IPS DF 6.9 (cell line): ENCODE data around the gene ARPC3.
"Not testable (repeated sequence)": the region's sequence is repeated elsewhere in the genome, so short reads cannot be mapped to it uniquely, and the experiment has no call there.

Experiments
- DNase-seq: peaks from one replicate; pipeline ENCODE4 v3.0.0-alpha.2; 2013; ENCODE audit warnings: low read depth, low spot score
- H3K27ac ChIP-seq: one replicate; pipeline ENCODE4 v1.5.1; 2013; ENCODE audit warnings: low read length, control low read depth
- H3K27me3 ChIP-seq: 2 replicates; pipeline ENCODE4 v1.6.1; 2013; ENCODE audit warnings: mild to moderate bottlenecking, low read length; ENCODE audit not compliant: control insufficient read depth, insufficient read depth
- H3K36me3 ChIP-seq: 2 replicates; pipeline ENCODE4 v1.6.1; 2013; ENCODE audit warnings: low read length; ENCODE audit not compliant: control insufficient read depth, insufficient read depth
- H3K4me1 ChIP-seq: 2 replicates; pipeline ENCODE4 v1.6.1; 2013; ENCODE audit warnings: low read length; ENCODE audit not compliant: control insufficient read depth, insufficient read depth
- H3K4me3 ChIP-seq: 2 replicates; pipeline ENCODE4 v1.5.1; 2013; ENCODE audit warnings: mild to moderate bottlenecking, low read length
- H3K9me3 ChIP-seq: 2 replicates; pipeline ENCODE4 v1.6.1; 2013; ENCODE audit warnings: low read length, inconsistent platforms; ENCODE audit not compliant: control insufficient read depth, insufficient read depth
- WGBS: extraction: QIAGEN DNeasy Blood & Tissue Kit; methylation state at CpG from one replicate; pipeline ENCODE4 v1.1.7; 2013; ENCODE audit warnings: mixed read lengths, missing lambda C conversion rate; ENCODE audit not compliant: insufficient read length, insufficient coverage; 5-methylcytosine and 5-hydroxymethylcytosine counted together

Gene ARPC3

GRCh38 chr12:110453569-110454296, 3.6 kb upstream of the ARPC3 start:
- H3K27me3 ChIP-seq = no peaks in the 10 kb centered on the region
- H3K9me3 ChIP-seq = no peaks in the 10 kb centered on the region
- no peaks in the 10 kb centered on the region for H3K4me1 ChIP-seq

DNA sequence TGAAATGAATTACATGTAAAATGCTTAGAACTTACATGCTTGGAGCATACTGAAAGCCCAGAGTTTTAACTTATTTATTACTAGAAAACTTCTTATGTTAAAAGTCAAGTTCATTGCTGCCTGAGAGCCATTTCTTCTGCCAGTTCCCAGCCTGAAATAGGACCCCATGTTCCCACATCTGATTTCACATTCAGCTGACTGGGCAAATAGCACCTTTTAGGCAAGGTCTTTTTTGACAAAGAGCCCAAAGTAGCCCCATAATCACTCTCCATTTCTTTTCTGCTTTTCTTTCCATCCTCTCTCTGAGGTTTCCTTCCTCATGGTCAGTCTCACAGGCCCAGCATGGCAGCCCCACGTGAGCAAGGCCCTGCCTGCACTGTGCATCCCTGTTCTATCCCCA, 1.1 kb upstream of the ARPC3 start:
- Histone ChIP-seq H3K9me3 (no peaks in the 10 kb centered on the region), H3K4me3 (no peak overlapping the region), H3K36me3 (peaks cover 4% of the 10 kb centered on the region; the same call in 1 of the 2 replicates), H3K27ac (no peak overlapping the region), H3K4me1 (no peaks in the 10 kb centered on the region), H3K27me3 (no peaks in the 10 kb centered on the region)
- no CpG with 5 or more reads among the region's 1 CpG for WGBS
- DNase-seq = no peak

More at GRCh38 chr12:110453569-110454296, 3.6 kb upstream of the ARPC3 start:
- H3K36me3 ChIP-seq = peaks cover 5% of the 10 kb centered on the region; the same call in 1 of the 2 replicates
- no peak for DNase-seq
- H3K27ac ChIP-seq = no peak overlapping the region
- H3K4me3 ChIP-seq = no peak overlapping the region
- no CpG with 5 or more reads among the region's 4 CpGs for WGBS

GRCh38 chr12:110444455-110444854, 5.7 kb downstream of the ARPC3 start:
- no peaks in the 10 kb centered on the region for H3K9me3 ChIP-seq
- no peak for DNase-seq
- H3K4me1 ChIP-seq = no peaks in the 10 kb centered on the region
- H3K27ac ChIP-seq = no peak overlapping the region
- no peaks in the 10 kb centered on the region for H3K27me3 ChIP-seq
- WGBS = no CpG with 5 or more reads among the region's 3 CpGs
- H3K36me3 ChIP-seq = 0 out of 2 replicates have a peak, but pooled peaks cover 2% of the 10 kb centered on the region
- H3K4me3 ChIP-seq = no peak overlapping the region

- Histone ChIP-seq H3K36me3 (peaks cover 2% of the 10 kb centered on the region; the same call in 1 of the 2 replicates), H3K4me1 (no peaks in the 10 kb centered on the region), H3K4me3 (no peak overlapping the region), H3K27me3 (no peaks in the 10 kb centered on the region), H3K27ac (no peak overlapping the region), H3K9me3 (no peaks in the 10 kb centered on the region)
- WGBS = no CpG with 5 or more reads among the region's 2 CpGs
- no peak for DNase-seq
Measured at GRCh38 chr12:110436231-110436630, 13.9 kb downstream of the ARPC3 start.

- Histone ChIP-seq H3K4me1 (no peaks in the 10 kb centered on the region; the same call in 1 of the 2 replicates), H3K36me3 (peaks cover 2% of the 10 kb centered on the region; the same call in 1 of the 2 replicates), H3K9me3 (no peaks in the 10 kb centered on the region), H3K27me3 (no peaks in the 10 kb centered on the region), H3K4me3 (no peak overlapping the region), H3K27ac (no peak overlapping the region)
- no peak for DNase-seq
- WGBS = no CpG with 5 or more reads among the region's 12 CpGs
Measured at GRCh38 chr12:110431957-110432587, 18.1 kb downstream of the ARPC3 start.

DNA sequence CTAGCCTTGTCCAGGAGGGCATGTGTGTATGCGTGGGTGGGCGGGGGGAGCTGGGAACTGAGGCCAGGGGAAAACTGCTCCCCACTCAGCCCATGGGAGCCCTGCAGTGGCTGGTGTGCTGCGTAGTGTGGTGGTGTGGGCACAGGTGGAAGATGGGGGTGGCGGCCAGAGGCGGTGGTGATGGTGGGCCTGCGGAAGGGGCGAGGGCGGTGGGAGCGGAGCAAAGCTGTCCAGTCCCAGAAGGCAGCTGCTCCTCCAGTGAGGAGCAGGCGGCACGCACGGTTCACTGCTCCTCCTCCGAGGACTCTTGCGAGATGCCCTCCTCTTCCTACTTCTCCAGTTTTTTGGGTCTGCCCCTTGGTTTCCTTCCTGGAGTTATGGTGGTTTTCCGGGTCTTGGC, 20.5 kb downstream of the ARPC3 start:
- H3K9me3 ChIP-seq, DNase-seq, H3K27me3 ChIP-seq, H3K36me3 ChIP-seq, H3K4me1 ChIP-seq, H3K27ac ChIP-seq, H3K4me3 ChIP-seq: not testable (repeated sequence)
- no CpG with 5 or more reads among the region's 15 CpGs for WGBS

DNA sequence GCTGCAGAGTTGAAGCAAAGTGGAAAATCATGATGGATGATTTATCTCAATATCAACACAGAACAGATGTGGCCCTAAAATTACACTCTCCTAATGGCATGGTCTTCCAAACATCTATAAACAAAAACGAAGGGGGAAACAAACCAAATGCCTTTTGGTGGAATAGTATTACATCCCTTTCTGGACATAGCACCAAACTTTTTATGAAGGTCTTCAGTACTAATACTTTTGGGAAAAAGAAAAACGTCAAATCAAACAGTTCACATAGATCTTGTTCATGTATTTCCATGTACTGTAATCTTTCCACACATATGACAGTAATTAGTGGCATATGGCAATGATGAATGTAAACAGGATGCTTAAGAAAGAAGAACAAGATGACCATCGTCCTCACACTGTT, 23.7 kb downstream of the ARPC3 start:
- no CpG with 5 or more reads among the region's 3 CpGs for WGBS
- Histone ChIP-seq H3K27me3 (no peaks in the 10 kb centered on the region), H3K36me3 (no peaks in the 10 kb centered on the region), H3K9me3 (no peaks in the 10 kb centered on the region), H3K4me1 (peaks cover 3% of the 10 kb centered on the region), H3K4me3 (no peak overlapping the region), H3K27ac (no peak overlapping the region)
- DNase-seq = no peak

DNA sequence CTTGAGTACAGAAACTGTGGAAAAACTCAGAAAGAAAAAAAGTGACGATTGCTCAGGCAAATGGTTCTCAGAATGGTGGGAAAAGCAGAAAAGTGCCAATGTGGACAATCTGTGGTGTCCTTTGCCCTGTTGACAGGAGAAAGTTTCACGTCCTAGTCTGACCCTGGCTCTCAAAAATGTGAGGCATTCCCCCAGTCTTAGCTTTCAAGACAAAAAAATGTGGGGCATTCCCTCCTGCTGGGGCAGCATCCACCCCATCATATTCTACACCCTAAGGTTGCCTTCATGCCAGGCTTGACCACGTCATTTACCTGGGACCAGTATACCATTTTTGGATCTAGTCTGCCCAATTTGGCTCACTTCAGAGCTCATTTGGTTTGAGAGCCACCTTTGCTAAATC, 25.9 kb downstream of the ARPC3 start:
- DNase-seq = peak; percentile 9
- no CpG with 5 or more reads among the region's 3 CpGs for WGBS
- Histone ChIP-seq H3K4me3 (no peak overlapping the region), H3K9me3 (no peaks in the 10 kb centered on the region), H3K36me3 (no peaks in the 10 kb centered on the region), H3K27ac (no peak overlapping the region), H3K4me1 (peaks cover 3% of the 10 kb centered on the region; the same call in 1 of the 2 replicates), H3K27me3 (no peaks in the 10 kb centered on the region)

- WGBS = no CpG with 5 or more reads among the region's 4 CpGs
- no peak for DNase-seq
- H3K4me3 ChIP-seq = no peak overlapping the region
- H3K36me3 ChIP-seq = no peaks in the 10 kb centered on the region
- H3K4me1 ChIP-seq = peaks cover 3% of the 10 kb centered on the region; the same call in 1 of the 2 replicates
- H3K27me3 ChIP-seq = no peaks in the 10 kb centered on the region
- no peaks in the 10 kb centered on the region for H3K9me3 ChIP-seq
- no peak overlapping the region for H3K27ac ChIP-seq
Measured at GRCh38 chr12:110421701-110422100, 28.4 kb downstream of the ARPC3 start.

- peaks cover 3% of the 10 kb centered on the region; the same call in 1 of the 2 replicates for H3K4me1 ChIP-seq
- H3K36me3 ChIP-seq = no peaks in the 10 kb centered on the region
- H3K27ac ChIP-seq = no peak overlapping the region
- WGBS = no CpG with 5 or more reads among the region's 3 CpGs
- H3K27me3 ChIP-seq = no peaks in the 10 kb centered on the region
- H3K4me3 ChIP-seq = no peak overlapping the region
- DNase-seq = no peak
- H3K9me3 ChIP-seq = no peaks in the 10 kb centered on the region
Measured at GRCh38 chr12:110421159-110421661, 28.9 kb downstream of the ARPC3 start.
